NCI-H2081 treated with DMSO at 0.1 percent for 48 hours (cell line): Measurements from ENCODE around the gene SMIM1.

Experiments used
- DNase-seq: peaks from one replicate; lab custom pipeline; 2025; lab: John Stamatoyannopoulos, UW

SMIM1 gene

GRCh38 chr1:3756394-3756793 lies 16.2 kb upstream of the SMIM1 start:
- no peak for DNase-seq

- no peak for DNase-seq
These were observed 13.4 kb upstream of the SMIM1 start for GRCh38 chr1:3759164-3759563.

GRCh38 chr1:3759796-3760195 lies 12.8 kb upstream of the SMIM1 start:
- DNase-seq = no peak

GRCh38 chr1:3761296-3762010 lies 11.1 kb upstream of the SMIM1 start:
- DNase-seq = no peak

GRCh38 chr1:3762151-3762872 lies 10.2 kb upstream of the SMIM1 start:
- no peak for DNase-seq

- no peak for DNase-seq
These were observed 9.7 kb upstream of the SMIM1 start for GRCh38 chr1:3762873-3763228.

GRCh38 chr1:3763351-3764125 lies 9.0 kb upstream of the SMIM1 start:
- no peak for DNase-seq

GRCh38 chr1:3767328-3767925 lies 5.1 kb upstream of the SMIM1 start:
- no peak for DNase-seq

GRCh38 chr1:3768811-3769390 lies 3.6 kb upstream of the SMIM1 start:
- no peak for DNase-seq

- DNase-seq = no peak
These were observed 2.3 kb upstream of the SMIM1 start for GRCh38 chr1:3770047-3770765.

- DNase-seq = no peak
These were observed 1.2 kb upstream of the SMIM1 start for GRCh38 chr1:3771108-3772026.

- DNase-seq = no peak
These were observed 378 bp upstream of the SMIM1 start for GRCh38 chr1:3772027-3772714.

GRCh38 chr1:3773572-3774275 lies 1.2 kb downstream of the SMIM1 start:
- DNase-seq = no peak

GRCh38 chr1:3774276-3774945 lies 1.9 kb downstream of the SMIM1 start:
- DNase-seq = no peak

- no peak for DNase-seq
These were observed 2.5 kb downstream of the SMIM1 start for GRCh38 chr1:3774946-3775489.

GRCh38 chr1:3775490-3776230 lies 3.1 kb downstream of the SMIM1 start:
- peak; percentile 2 for DNase-seq

GRCh38 chr1:3776231-3776961 lies 3.8 kb downstream of the SMIM1 start:
- no peak for DNase-seq
